Caco-2 (cell line): ENCODE results near the gene RFX4. TPM values are rescaled to one million over a fixed set of nuclear protein-coding genes. Genes with fewer than 3 reads are reported as not detected.

Experiments used
- BruUV-seq: library from RNA; stranded (reverse); fragments of 400-500 nt; replicated peaks from 2 replicates; lab custom pipeline; 2021; lab: Mats Ljungman, UMichigan
- CTCF ChIA-PET: fragments of 300-600 bp; sonication (Branson Sonifier 250); formaldehyde crosslinking; loops from one replicate; lab custom pipeline; 2022; ENCODE audit warnings: antibody characterized with exemption; lab: Charles Lee
- POLR2A ChIA-PET: fragments of 300-600 bp; sonication (Branson Sonifier 250); formaldehyde crosslinking; loops from one replicate; lab custom pipeline; 2022; ENCODE audit warnings: antibody characterized with exemption; lab: Charles Lee
- DNase-seq, 2 experiments: peaks; one replicate each; pipeline versions ENCODE4 v3.0.0 to v3.0.0-alpha.2; 2020 to 2022
- H3K27me3 ChIP-seq: replicated peaks from 2 replicates; pipeline ENCODE4 v1.6.0; 2011; ENCODE audit warnings: low read length; ENCODE audit not compliant: control insufficient read depth, insufficient read depth
- H3K36me3 ChIP-seq: 2 replicates; pipeline ENCODE4 v1.5.1; 2011; ENCODE audit warnings: low read length; ENCODE audit not compliant: control insufficient read depth, insufficient read depth
- H3K4me1 ChIP-seq: fragments of 250-450 bp; sonication (Bioruptor Pico); 2 replicates; pipeline ENCODE4 v1.5.1; 2020; ENCODE audit warnings: mild to moderate bottlenecking
- H3K4me3 ChIP-seq: 2 replicates; pipeline ENCODE4 v1.5.1; 2011; ENCODE audit warnings: low read depth, mild to moderate bottlenecking, control low read depth, low read length
- H3K9me3 ChIP-seq: fragments of 250-450 bp; sonication (Bioruptor Pico); 2 replicates; pipeline ENCODE4 v1.5.1; 2020; ENCODE audit warnings: mild to moderate bottlenecking, moderate library complexity
- H3K27ac Mint-ChIP-seq: one replicate; pipeline ENCODE4 v1.8.0; 2022; ENCODE audit warnings: mixed read lengths; ENCODE audit not compliant: unreplicated experiment
- H3K27me3 Mint-ChIP-seq: one replicate; pipeline ENCODE4 v1.8.0; 2022; ENCODE audit warnings: mixed read lengths; ENCODE audit not compliant: insufficient read depth, unreplicated experiment
- H3K36me3 Mint-ChIP-seq: one replicate; pipeline ENCODE4 v1.8.0; 2022; ENCODE audit warnings: mild to moderate bottlenecking, mixed read lengths; ENCODE audit not compliant: insufficient read depth, unreplicated experiment
- H3K4me1 Mint-ChIP-seq: one replicate; pipeline ENCODE4 v1.8.0; 2022; ENCODE audit warnings: low read depth, mixed read lengths; ENCODE audit not compliant: unreplicated experiment
- H3K4me3 Mint-ChIP-seq: one replicate; pipeline ENCODE4 v1.8.0; 2022; ENCODE audit warnings: mild to moderate bottlenecking, moderate library complexity, mixed read lengths; ENCODE audit not compliant: unreplicated experiment
- H3K9me3 Mint-ChIP-seq: one replicate; pipeline ENCODE4 v1.8.0; 2022; ENCODE audit warnings: mixed read lengths; ENCODE audit not compliant: unreplicated experiment
- CTCF ChIP-seq, 2 experiments: fragments of 200-600 bp in 1 of 2; IDR thresholded peaks; 1 replicate in 1 of 2; 2 replicates in 1 of 2; pipeline versions ENCODE4 v1.5.1 to v1.8.0; 2011 to 2022; ENCODE audit warnings: antibody characterized with exemption in 1 of 2, control low read depth in 1 of 2, inconsistent platforms in 1 of 2, low read depth in 1 of 2, low read length in 1 of 2, mild to moderate bottlenecking in 1 of 2, moderate library complexity in 1 of 2; ENCODE audit not compliant: insufficient read depth in 1 of 2, severe bottlenecking in 1 of 2, unreplicated experiment in 1 of 2
- intact Hi-C: fragments of 100-400 bp; cut with micrococcal nuclease; formaldehyde crosslinking; loops from one replicate; pipeline ENCODE4 v1.10.0; 2022; ENCODE audit not compliant: unreplicated experiment
- total RNA-seq: library from RNA; stranded (reverse); gene quantifications from 2 replicates; pipeline ENCODE4 v1.2.3, GENCODE V29; 2022

The RFX4 gene
- total RNA-seq, 1 experiment from 2014 or later = not detected

- no peak for DNase-seq
- Mint-ChIP-seq H3K4me3 (no peak overlapping the region), H3K27me3 (no peaks in the 10 kb centered on the region), H3K27ac (no peak overlapping the region), H3K36me3 (peaks cover 10% of the 10 kb centered on the region), H3K9me3 (no peaks in the 10 kb centered on the region), H3K4me1 (no peaks in the 10 kb centered on the region)
- intact Hi-C loops = no loop called here
- Histone ChIP-seq H3K36me3 (no peaks in the 10 kb centered on the region), H3K4me3 (no peak overlapping the region), H3K4me1 (no peaks in the 10 kb centered on the region), H3K9me3 (no peaks in the 10 kb centered on the region), H3K27me3 (no peaks in the 10 kb centered on the region)
- BruUV-seq = no TSS peak
- ChIA-PET POLR2A (no interaction called here), CTCF (no interaction called here)
- TF ChIP-seq CTCF (IDR thresholded peaks at IDR 0.05; ENCODE audit: insufficient read depth in 1 of 2, low read depth in 1 of 2, low read length in 1 of 2, severe bottlenecking in 1 of 2, unreplicated experiment in 1 of 2) = no peak
These were observed 218.4 kb downstream of the RFX4 start for GRCh38 chr12:106801167-106801708.

- H3K36me3 ChIP-seq = no peaks in the 10 kb centered on the region
- H3K9me3 ChIP-seq = no peaks in the 10 kb centered on the region
- TF ChIP-seq CTCF (IDR thresholded peaks at IDR 0.05; ENCODE audit: insufficient read depth in 1 of 2, low read depth in 1 of 2, low read length in 1 of 2, severe bottlenecking in 1 of 2, unreplicated experiment in 1 of 2) = no peak
- no peak overlapping the region for H3K4me3 Mint-ChIP-seq
- CTCF ChIA-PET = no interaction called here
- no peak overlapping the region for H3K27ac Mint-ChIP-seq
- H3K4me3 ChIP-seq = no peak overlapping the region
- BruUV-seq = no TSS peak
- no peaks in the 10 kb centered on the region for H3K27me3 ChIP-seq
- no peaks in the 10 kb centered on the region for H3K9me3 Mint-ChIP-seq
- POLR2A ChIA-PET = no interaction called here
- DNase-seq = no peak
- no peaks in the 10 kb centered on the region for H3K27me3 Mint-ChIP-seq
- H3K4me1 Mint-ChIP-seq = no peaks in the 10 kb centered on the region
- H3K36me3 Mint-ChIP-seq = peaks cover 10% of the 10 kb centered on the region
- no peaks in the 10 kb centered on the region for H3K4me1 ChIP-seq
- intact Hi-C loops = no loop called here
These were observed 219.2 kb downstream of the RFX4 start for GRCh38 chr12:106801830-106802533.

- Mint-ChIP-seq H3K27me3 (no peaks in the 10 kb centered on the region), H3K9me3 (no peaks in the 10 kb centered on the region), H3K4me1 (no peaks in the 10 kb centered on the region), H3K4me3 (no peak overlapping the region), H3K27ac (no peak overlapping the region), H3K36me3 (peaks cover 9% of the 10 kb centered on the region)
- Histone ChIP-seq H3K4me3 (no peak overlapping the region), H3K9me3 (no peaks in the 10 kb centered on the region), H3K36me3 (no peaks in the 10 kb centered on the region), H3K27me3 (no peaks in the 10 kb centered on the region), H3K4me1 (no peaks in the 10 kb centered on the region)
- intact Hi-C loops = no loop called here
- no peak for DNase-seq
- CTCF ChIA-PET = no interaction called here
- no TSS peak for BruUV-seq
- no peak for TF ChIP-seq CTCF (IDR thresholded peaks at IDR 0.05; ENCODE audit: insufficient read depth in 1 of 2, low read depth in 1 of 2, low read length in 1 of 2, severe bottlenecking in 1 of 2, unreplicated experiment in 1 of 2)
- POLR2A ChIA-PET = no interaction called here
These were observed 221.9 kb downstream of the RFX4 start for GRCh38 chr12:106804668-106805067.

Other genes with a start within 250 kb of the RFX4 start
- gene POLR3B, start 225.3 kb upstream of the RFX4 start, total RNA-seq = 13.7 and 13.9 TPM in 2 replicates
- 7.8 and 7.9 TPM in 2 replicates for gene RIC8B, start 191.7 kb downstream of the RFX4 start, total RNA-seq